Keratinocyte (primary cell): ENCODE data around the gene PSMD12. TPM values are rescaled to one million over a fixed set of nuclear protein-coding genes. Genes with fewer than 3 reads are reported as not detected.

Source experiments
- DNase-seq: peaks from one replicate; pipeline ENCODE4 v3.0.0-alpha.2; 2011; ENCODE audit warnings: low read depth, missing footprints, low spot score
- FAIRE-seq: peaks from 2 replicates; lab custom pipeline; 2011; peaks lifted over from hg19 to GRCh38; lab: Jason Lieb, UNC
- H2AFZ ChIP-seq: 2 replicates; pipeline ENCODE4 v1.6.0; 2012; ENCODE audit warnings: low read length, control low read depth, inconsistent platforms; ENCODE audit not compliant: control insufficient read depth
- H3K27ac ChIP-seq: 2 replicates; pipeline ENCODE4 v1.5.1; 2011; ENCODE audit warnings: low read length; ENCODE audit not compliant: control insufficient read depth, insufficient read depth
- H3K27me3 ChIP-seq: 3 replicates; pipeline ENCODE4 v1.6.0; 2011; ENCODE audit warnings: low read length; ENCODE audit not compliant: control insufficient read depth, insufficient read depth; ENCODE audit errors: extremely low read depth
- H3K36me3 ChIP-seq, 2 experiments: 2 replicates in 1 of 2; 3 replicates in 1 of 2; pipeline ENCODE4 v1.5.1; 2011; ENCODE audit warnings: low read length in 2 of 2, mild to moderate bottlenecking in 1 of 2; ENCODE audit not compliant: control insufficient read depth in 2 of 2, insufficient read depth in 2 of 2; ENCODE audit errors: extremely low read depth in 1 of 2
- H3K4me1 ChIP-seq: 3 replicates; pipeline ENCODE4 v1.5.1; 2011; ENCODE audit warnings: low read length; ENCODE audit not compliant: control insufficient read depth, insufficient read depth; ENCODE audit errors: extremely low read depth
- H3K4me2 ChIP-seq: 3 replicates; pipeline ENCODE4 v1.6.0; 2011; ENCODE audit warnings: low read depth, low read length; ENCODE audit not compliant: control insufficient read depth, insufficient read depth; ENCODE audit errors: extremely low read depth
- H3K4me3 ChIP-seq, 3 experiments: fragments of 200-600 bp in 1 of 3; sonication (generic) in 1 of 3; 2 replicates in 2 of 3; 3 replicates in 1 of 3; pipeline ENCODE4 v1.5.1; 2011 to 2016; ENCODE audit warnings: low read length in 3 of 3, mild to moderate bottlenecking in 3 of 3, control low read depth in 2 of 3, inconsistent platforms in 1 of 3, low read depth in 1 of 3, mixed read lengths in 1 of 3, mixed run types in 1 of 3, moderate library complexity in 1 of 3; ENCODE audit not compliant: control insufficient read depth in 2 of 3, insufficient read depth in 2 of 3; ENCODE audit errors: extremely low read depth in 1 of 3
- H3K79me2 ChIP-seq: 2 replicates; pipeline ENCODE4 v1.6.0; 2012; ENCODE audit warnings: low read length; ENCODE audit not compliant: control insufficient read depth, insufficient read depth
- H3K9ac ChIP-seq: 3 replicates; pipeline ENCODE4 v1.6.0; 2011; ENCODE audit warnings: low read length; ENCODE audit not compliant: control insufficient read depth, insufficient read depth; ENCODE audit errors: extremely low read depth
- H3K9me1 ChIP-seq: 3 replicates; pipeline ENCODE4 v1.6.0; 2011; ENCODE audit warnings: low read length; ENCODE audit not compliant: control insufficient read depth, insufficient read depth; ENCODE audit errors: extremely low read depth
- H3K9me3 ChIP-seq: 2 replicates; pipeline ENCODE4 v1.5.1; 2012; ENCODE audit warnings: low read depth, low read length; ENCODE audit not compliant: control insufficient read depth
- H4K20me1 ChIP-seq: 3 replicates; pipeline ENCODE4 v1.6.0; 2011; ENCODE audit warnings: low read length; ENCODE audit not compliant: control insufficient read depth, insufficient read depth; ENCODE audit errors: extremely low read depth
- EZH2 ChIP-seq: IDR thresholded peaks from one replicate; pipeline ENCODE4 v1.6.1; 2012; ENCODE audit warnings: inconsistent platforms, mild to moderate bottlenecking, low read length, moderate library complexity
- dilution Hi-C: fragments of 300-500 bp; cut with MboI; formaldehyde crosslinking; loops from one replicate; pipeline ENCODE4 v1.7.0; 2020; ENCODE audit warnings: low sequenced_read_pairs; ENCODE audit not compliant: extremely low pct_ligation_motif_present
- polyA plus RNA-seq, 5 experiments: library from polyadenylated mRNA; depleted of rRNA in 3 of 5; stranded (reverse) in 3 of 5; stranded (forward) in 1 of 5; unstranded in 1 of 5; fragments of >200 nt; gene quantifications; 1 replicate in 1 of 5; 2 replicates in 3 of 5; 3 replicates in 1 of 5; pipeline versions ENCODE4 v1.2.1 to v1.2.3, GENCODE V29; 2011 to 2012; ENCODE audit warnings: missing spikeins in 2 of 5, low read depth in 1 of 5, low replicate concordance in 1 of 5
- TF ChIP-seq, protein P1 (sequence below), 3 experiments: IDR thresholded peaks in 1 of 3; conservative IDR thresholded peaks in 1 of 3; optimal IDR thresholded peaks in 1 of 3; 2 replicates in 2 of 3; 3 replicates in 1 of 3; pipeline versions ENCODE3 to v1.5.1; 2011; ENCODE audit warnings: low read length in 3 of 3, mild to moderate bottlenecking in 3 of 3, moderate library complexity in 2 of 3, control low read depth in 1 of 3, inconsistent platforms in 1 of 3; ENCODE audit not compliant: insufficient read depth in 2 of 3; ENCODE audit errors: extremely low read depth in 1 of 3

PSMD12 gene
- polyA plus RNA-seq, 1 donor (not counting 4 experiments of a cell fraction or from before 2014, with no cell fraction given) = 68.4 TPM

GRCh38 chr17:67390646-67391361 is 24.4 kb upstream of the PSMD12 start:
- TF ChIP-seq, protein P1, sequence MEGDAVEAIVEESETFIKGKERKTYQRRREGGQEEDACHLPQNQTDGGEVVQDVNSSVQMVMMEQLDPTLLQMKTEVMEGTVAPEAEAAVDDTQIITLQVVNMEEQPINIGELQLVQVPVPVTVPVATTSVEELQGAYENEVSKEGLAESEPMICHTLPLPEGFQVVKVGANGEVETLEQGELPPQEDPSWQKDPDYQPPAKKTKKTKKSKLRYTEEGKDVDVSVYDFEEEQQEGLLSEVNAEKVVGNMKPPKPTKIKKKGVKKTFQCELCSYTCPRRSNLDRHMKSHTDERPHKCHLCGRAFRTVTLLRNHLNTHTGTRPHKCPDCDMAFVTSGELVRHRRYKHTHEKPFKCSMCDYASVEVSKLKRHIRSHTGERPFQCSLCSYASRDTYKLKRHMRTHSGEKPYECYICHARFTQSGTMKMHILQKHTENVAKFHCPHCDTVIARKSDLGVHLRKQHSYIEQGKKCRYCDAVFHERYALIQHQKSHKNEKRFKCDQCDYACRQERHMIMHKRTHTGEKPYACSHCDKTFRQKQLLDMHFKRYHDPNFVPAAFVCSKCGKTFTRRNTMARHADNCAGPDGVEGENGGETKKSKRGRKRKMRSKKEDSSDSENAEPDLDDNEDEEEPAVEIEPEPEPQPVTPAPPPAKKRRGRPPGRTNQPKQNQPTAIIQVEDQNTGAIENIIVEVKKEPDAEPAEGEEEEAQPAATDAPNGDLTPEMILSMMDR (optimal IDR thresholded peaks at IDR 0.05 in 1 of 3, IDR thresholded peaks at IDR 0.05 in 1 of 3, conservative IDR thresholded peaks at IDR 0.05 in 1 of 3; ENCODE audit: extremely low read depth in 1 of 3, insufficient read depth in 2 of 3, low read length in 3 of 3) = no peak
- TF ChIP-seq EZH2 = no peak
- Histone ChIP-seq H3K4me1 (peaks cover 14% of the 10 kb centered on the region), H3K4me2 (peak overlapping the region; percentile 36), H3K27ac (peak overlapping the region; percentile 51), H2AFZ (no peak overlapping the region), H3K9me3 (no peaks in the 10 kb centered on the region), H3K9me1 (no peaks in the 10 kb centered on the region), H3K79me2 (peaks cover 29% of the 10 kb centered on the region), H3K4me3 (no peak overlapping the region), H3K36me3 (no peaks in the 10 kb centered on the region), H4K20me1 (no peaks in the 10 kb centered on the region), H3K27me3 (no peaks in the 10 kb centered on the region), H3K9ac (no peak overlapping the region)
- dilution Hi-C loops = no loop called here
- DNase-seq (no peak), FAIRE-seq (no peak)

DNA sequence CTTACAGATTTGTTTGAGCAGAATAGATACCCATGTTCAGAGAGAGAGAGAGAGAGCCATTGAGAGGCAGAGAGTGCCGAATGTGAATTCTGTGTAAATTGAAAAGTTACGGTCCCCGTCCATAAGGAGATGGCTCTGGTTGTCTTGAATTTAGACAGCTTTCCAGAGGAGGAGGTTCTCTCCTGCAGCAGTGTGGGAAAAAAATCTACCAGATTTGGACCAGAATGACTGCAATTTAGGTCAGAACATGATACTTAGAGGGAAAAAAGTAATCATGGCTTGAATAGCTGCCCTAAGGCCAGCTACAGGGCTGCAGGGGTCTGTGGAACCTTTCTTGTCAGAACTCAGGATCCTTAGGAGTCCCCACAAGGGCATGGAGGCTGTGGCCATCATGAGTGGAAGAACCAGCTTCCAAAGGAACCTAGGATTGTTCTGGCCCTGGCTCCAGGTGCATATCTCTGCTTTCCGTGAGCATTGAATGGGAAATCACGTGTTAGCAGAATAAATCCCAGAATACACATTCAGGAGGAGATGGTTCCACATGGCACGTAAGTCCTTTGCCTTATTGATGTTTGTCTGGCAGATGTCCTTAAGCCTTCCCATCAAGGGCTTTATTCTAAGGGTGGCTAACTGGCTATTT is 23.7 kb upstream of the PSMD12 start:
- Histone ChIP-seq H3K79me2 (peaks cover 29% of the 10 kb centered on the region), H4K20me1 (no peaks in the 10 kb centered on the region), H3K9me3 (no peaks in the 10 kb centered on the region), H3K9me1 (no peaks in the 10 kb centered on the region), H3K27me3 (no peaks in the 10 kb centered on the region), H3K4me3 (no peak overlapping the region), H3K27ac (no peak overlapping the region), H3K9ac (no peak overlapping the region), H3K4me1 (peaks cover 14% of the 10 kb centered on the region), H3K4me2 (peak overlapping the region; percentile 36), H3K36me3 (peaks cover 0 to 1% of the 10 kb centered on the region in 2 experiments), H2AFZ (no peak overlapping the region)
- FAIRE-seq (no peak), DNase-seq (no peak)
- dilution Hi-C loops = no loop called here
- TF ChIP-seq EZH2 = no peak
- TF ChIP-seq, protein P1 (optimal IDR thresholded peaks at IDR 0.05 in 1 of 3, IDR thresholded peaks at IDR 0.05 in 1 of 3, conservative IDR thresholded peaks at IDR 0.05 in 1 of 3; ENCODE audit: extremely low read depth in 1 of 3, insufficient read depth in 2 of 3, low read length in 3 of 3) = no peak
